ENCODE results near the gene HELZ. TPM values are rescaled to one million over a fixed set of nuclear protein-coding genes. Genes with fewer than 3 reads are reported as not detected.
"Not testable (repeated sequence)": the region's sequence is repeated elsewhere in the genome, so short reads cannot be mapped to it uniquely, and the experiment has no call there.

HELZ gene
- total and polyA plus RNA-seq, 2 donors (not counting 1 experiment from before 2014, with no cell fraction given), result 10.4 to 97.8 TPM

DNA sequence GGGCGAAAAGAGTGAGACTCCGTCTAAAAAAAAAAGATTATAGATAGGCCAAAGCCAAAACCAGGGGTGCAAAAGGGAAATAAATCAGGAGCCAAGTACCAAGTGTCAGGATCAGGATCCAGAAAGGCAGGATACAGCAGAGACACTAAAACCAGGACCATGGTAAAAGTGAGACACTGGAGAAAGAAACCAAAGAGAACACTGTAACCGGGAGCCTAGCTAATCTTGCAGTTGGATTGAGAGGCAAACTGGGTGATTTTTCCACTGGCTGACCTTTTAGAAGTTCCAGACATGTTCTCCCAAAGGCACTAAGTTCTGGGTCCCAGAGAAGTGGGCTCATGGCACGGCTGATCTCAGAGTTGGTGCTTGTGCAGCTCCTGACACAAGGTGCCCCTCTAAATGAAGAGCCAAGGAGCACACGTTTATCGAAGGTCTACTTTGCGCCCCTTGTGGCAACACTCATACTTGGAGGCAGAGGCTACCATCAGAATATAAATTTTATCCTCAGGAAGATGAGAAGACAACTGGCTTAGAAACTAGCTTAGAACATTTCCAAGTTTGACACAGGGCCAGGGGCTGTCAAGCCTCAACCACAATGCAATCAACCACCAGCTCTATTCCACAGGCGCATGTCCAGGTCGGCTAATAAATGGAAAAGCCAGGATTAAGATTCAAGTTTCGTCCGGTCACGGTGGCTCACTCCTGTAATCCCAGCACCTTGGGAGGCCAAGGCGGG is 27.5 kb upstream of the HELZ start:
- intact Hi-C loops (cut with micrococcal nuclease), result no loop called here
- Mint-ChIP-seq H3K27ac (no peak overlapping the region), H3K4me3 (no peak overlapping the region), H3K27me3 (no peaks in the 10 kb centered on the region), H3K4me1 (no peaks in the 10 kb centered on the region), H3K9me3 (ENCODE audit: insufficient read depth) (no peaks in the 10 kb centered on the region)
- no peaks in the 10 kb centered on the region for H3K4me1 ChIP-seq (ENCODE audit: control insufficient read depth in 2 of 2, insufficient read depth in 2 of 2, low read length in 2 of 2)
- H3K4me3 ChIP-seq (ENCODE audit: control extremely low read depth in 1 of 5, extremely low read depth in 1 of 5, insufficient read depth in 1 of 5, low read depth in 2 of 5, low read length in 4 of 5), result no peak overlapping the region
- TF ChIP-seq EZH2 (IDR thresholded peaks at IDR 0.05; ENCODE audit: borderline replicate concordance, insufficient read depth, low read depth, low read length, poor library complexity, severe bottlenecking), result no peak
- TF ChIP-seq, protein P1, sequence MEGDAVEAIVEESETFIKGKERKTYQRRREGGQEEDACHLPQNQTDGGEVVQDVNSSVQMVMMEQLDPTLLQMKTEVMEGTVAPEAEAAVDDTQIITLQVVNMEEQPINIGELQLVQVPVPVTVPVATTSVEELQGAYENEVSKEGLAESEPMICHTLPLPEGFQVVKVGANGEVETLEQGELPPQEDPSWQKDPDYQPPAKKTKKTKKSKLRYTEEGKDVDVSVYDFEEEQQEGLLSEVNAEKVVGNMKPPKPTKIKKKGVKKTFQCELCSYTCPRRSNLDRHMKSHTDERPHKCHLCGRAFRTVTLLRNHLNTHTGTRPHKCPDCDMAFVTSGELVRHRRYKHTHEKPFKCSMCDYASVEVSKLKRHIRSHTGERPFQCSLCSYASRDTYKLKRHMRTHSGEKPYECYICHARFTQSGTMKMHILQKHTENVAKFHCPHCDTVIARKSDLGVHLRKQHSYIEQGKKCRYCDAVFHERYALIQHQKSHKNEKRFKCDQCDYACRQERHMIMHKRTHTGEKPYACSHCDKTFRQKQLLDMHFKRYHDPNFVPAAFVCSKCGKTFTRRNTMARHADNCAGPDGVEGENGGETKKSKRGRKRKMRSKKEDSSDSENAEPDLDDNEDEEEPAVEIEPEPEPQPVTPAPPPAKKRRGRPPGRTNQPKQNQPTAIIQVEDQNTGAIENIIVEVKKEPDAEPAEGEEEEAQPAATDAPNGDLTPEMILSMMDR (IDR thresholded peaks at IDR 0.05), result no peak
- H3K27me3 ChIP-seq (replicated peaks in 1 of 4; ENCODE audit: control extremely low read depth in 1 of 4, control insufficient read depth in 3 of 4, insufficient read depth in 4 of 4, low read length in 3 of 4), result no peaks in the 10 kb centered on the region
- H3K4me2 ChIP-seq (replicated peaks; ENCODE audit: low read depth, low read length, poor library complexity, severe bottlenecking), result no peak overlapping the region
- CTCF ChIA-PET, result interaction anchor here (0.7 kb wide), 1 partner anchor 51 kb away, joined by 3 read pairs; no protein-coding TSS in a partner anchor
- POLR2A ChIA-PET, result no interaction called here
- no peaks in the 10 kb centered on the region for H3K79me2 ChIP-seq (ENCODE audit: control insufficient read depth, insufficient read depth, low read length)
- WGBS (ENCODE audit: insufficient coverage), result 87% methylated on average over 13 of the region's 13 CpGs
- H4K20me1 ChIP-seq (ENCODE audit: control insufficient read depth, insufficient read depth, low read length, poor library complexity, severe bottlenecking), result no peaks in the 10 kb centered on the region
- ATAC-seq (ENCODE audit: low read depth) (no peak), DNase-seq (no peak)
- H2AFZ ChIP-seq (ENCODE audit: insufficient read depth, low read depth, low read length, poor library complexity, severe bottlenecking), result no peak overlapping the region
- H3K9me3 ChIP-seq (ENCODE audit: control extremely low read depth in 1 of 3, control insufficient read depth in 2 of 3, insufficient read depth in 1 of 3, low read length in 2 of 3), result no peaks in the 10 kb centered on the region
- H3K36me3 ChIP-seq (replicated peaks in 1 of 2; ENCODE audit: control extremely low read depth in 1 of 2, control insufficient read depth in 1 of 2, extremely low read depth in 1 of 2, insufficient read depth in 2 of 2, low read length in 1 of 2), result no peaks in the 10 kb centered on the region
- H3K27ac ChIP-seq (ENCODE audit: low read length in 2 of 2), result no peak overlapping the region
- H3K9ac ChIP-seq (ENCODE audit: low read length), result no peak overlapping the region

DNA sequence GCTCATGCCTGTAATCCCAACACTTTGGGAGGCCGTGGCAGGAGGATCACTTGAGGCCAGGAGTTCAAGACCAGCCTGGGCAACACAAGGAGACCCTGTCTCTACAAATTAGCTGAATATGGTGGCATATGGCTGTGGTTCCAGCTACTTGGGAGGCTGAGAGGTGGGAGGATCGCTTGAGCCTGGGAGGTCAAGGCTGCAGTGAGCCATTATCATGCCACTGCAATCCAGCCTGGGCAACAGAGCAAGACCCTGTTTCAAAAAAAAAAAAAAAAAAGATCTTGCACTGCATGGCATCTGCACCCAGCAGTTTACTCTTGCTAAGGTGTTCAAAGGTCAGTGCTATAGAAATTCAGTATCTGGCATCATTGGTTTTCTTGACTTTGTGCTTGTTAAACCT is 26.2 kb upstream of the HELZ start:
- H3K27ac Mint-ChIP-seq; H3K79me2 ChIP-seq (ENCODE audit: control insufficient read depth, insufficient read depth, low read length); H4K20me1 ChIP-seq (ENCODE audit: control insufficient read depth, insufficient read depth, low read length, poor library complexity, severe bottlenecking); H3K9me3 ChIP-seq (ENCODE audit: control extremely low read depth in 1 of 3, control insufficient read depth in 2 of 3, insufficient read depth in 1 of 3, low read length in 2 of 3); H3K4me3 ChIP-seq (ENCODE audit: control extremely low read depth in 1 of 5, extremely low read depth in 1 of 5, insufficient read depth in 1 of 5, low read depth in 2 of 5, low read length in 4 of 5); POLR2A ChIA-PET; ATAC-seq (ENCODE audit: low read depth); H3K4me1 ChIP-seq (ENCODE audit: control insufficient read depth in 2 of 2, insufficient read depth in 2 of 2, low read length in 2 of 2); H2AFZ ChIP-seq (ENCODE audit: insufficient read depth, low read depth, low read length, poor library complexity, severe bottlenecking); H3K4me3 Mint-ChIP-seq; H3K36me3 ChIP-seq (replicated peaks in 1 of 2; ENCODE audit: control extremely low read depth in 1 of 2, control insufficient read depth in 1 of 2, extremely low read depth in 1 of 2, insufficient read depth in 2 of 2, low read length in 1 of 2); DNase-seq; H3K4me1 Mint-ChIP-seq; H3K27me3 ChIP-seq (replicated peaks in 1 of 4; ENCODE audit: control extremely low read depth in 1 of 4, control insufficient read depth in 3 of 4, insufficient read depth in 4 of 4, low read length in 3 of 4); intact Hi-C loops (cut with micrococcal nuclease); H3K4me2 ChIP-seq (replicated peaks; ENCODE audit: low read depth, low read length, poor library complexity, severe bottlenecking); H3K9ac ChIP-seq (ENCODE audit: low read length); H3K9me3 Mint-ChIP-seq (ENCODE audit: insufficient read depth); H3K27ac ChIP-seq (ENCODE audit: low read length in 2 of 2); H3K27me3 Mint-ChIP-seq: not testable (repeated sequence)
- CTCF ChIA-PET, result interaction anchor here (0.7 kb wide), 2 partner anchors 103 to 579 kb away, joined by 3 to 5 read pairs; no protein-coding TSS in a partner anchor
- WGBS (ENCODE audit: insufficient coverage), result 89% methylated on average over 2 of the region's 2 CpGs

All from B cell (primary cell).